HFFc6 (cell line): ENCODE measurements around the gene ZGRF1. TPM values are rescaled to one million over a fixed set of nuclear protein-coding genes. Genes with fewer than 3 reads are reported as not detected.
A peak's percentile ranks its signal among the peaks of the same experiment; 100 is the strongest.

Experiments used
- DNase-seq: peaks from one replicate; pipeline ENCODE4 v3.0.0-alpha.2; 2018
- H3K27ac Mint-ChIP-seq: 2 replicates; pipeline ENCODE4 v1.8.0; 2020; ENCODE audit warnings: mild to moderate bottlenecking, mixed read lengths
- H3K27me3 Mint-ChIP-seq: 2 replicates; pipeline ENCODE4 v1.8.0; 2021; ENCODE audit warnings: mild to moderate bottlenecking, moderate library complexity, mixed read lengths; ENCODE audit not compliant: insufficient read depth
- H3K36me3 Mint-ChIP-seq: 2 replicates; pipeline ENCODE4 v1.8.0; 2021; ENCODE audit warnings: low read depth, mixed read lengths
- H3K4me1 Mint-ChIP-seq: 2 replicates; pipeline ENCODE4 v1.8.0; 2020; ENCODE audit warnings: low read depth, mixed read lengths
- H3K4me3 Mint-ChIP-seq: 2 replicates; pipeline ENCODE4 v1.8.0; 2020; ENCODE audit warnings: mild to moderate bottlenecking, moderate library complexity, mixed read lengths
- H3K9me3 Mint-ChIP-seq: 2 replicates; pipeline ENCODE4 v1.8.0; 2020; ENCODE audit warnings: mild to moderate bottlenecking, mixed read lengths
- CTCF ChIP-seq: fragments of 200-600 bp; sonication (generic); IDR thresholded peaks from 2 replicates; pipeline ENCODE4 v1.5.0; 2021; ENCODE audit warnings: antibody characterized with exemption, mild to moderate bottlenecking
- total RNA-seq, 6 experiments: library from RNA; stranded (reverse); fragmentation: NEBNext Ultra II Directional; extraction: Animal tissue kit (Norgen Biotek cat#: 25700); gene quantifications; 2 replicates in 1 of 6; 3 replicates in 5 of 6; pipeline ENCODE4 v1.2.3, GENCODE V29; 2021

The ZGRF1 gene
- total RNA-seq, 6 experiments from 2014 or later: 3.7 to 7.3 (median 6.6) TPM

GRCh38 chr4:112513971-112514646 lies 122.6 kb downstream of the ZGRF1 start:
- Mint-ChIP-seq H3K4me3 (peak overlapping the region; percentile 48; the same call in 1 of the 2 replicates), H3K27me3 (peaks cover 72% of the 10 kb centered on the region), H3K27ac (no peak overlapping the region), H3K36me3 (0 out of 2 replicates have a peak, but pooled peaks cover 9% of the 10 kb centered on the region), H3K4me1 (peaks cover 47% of the 10 kb centered on the region), H3K9me3 (no peaks in the 10 kb centered on the region)
- no peak for TF ChIP-seq CTCF
- DNase-seq: no peak

- DNase-seq: no peak
- Mint-ChIP-seq H3K9me3 (no peaks in the 10 kb centered on the region), H3K4me1 (peaks cover 45% of the 10 kb centered on the region), H3K27ac (no peak overlapping the region), H3K27me3 (peaks cover 69% of the 10 kb centered on the region), H3K4me3 (no peak overlapping the region), H3K36me3 (0 out of 2 replicates have a peak, but pooled peaks cover 9% of the 10 kb centered on the region)
- no peak for TF ChIP-seq CTCF
These were observed 124.9 kb downstream of the ZGRF1 start for GRCh38 chr4:112511803-112512118.

- no peak for DNase-seq
- Mint-ChIP-seq H3K27me3 (peaks cover 66% of the 10 kb centered on the region), H3K4me1 (peaks cover 40% of the 10 kb centered on the region), H3K27ac (no peak overlapping the region), H3K4me3 (no peak overlapping the region), H3K36me3 (0 out of 2 replicates have a peak, but pooled peaks cover 9% of the 10 kb centered on the region), H3K9me3 (no peaks in the 10 kb centered on the region)
- no peak for TF ChIP-seq CTCF
These were observed 125.5 kb downstream of the ZGRF1 start for GRCh38 chr4:112511093-112511802.

DNA sequence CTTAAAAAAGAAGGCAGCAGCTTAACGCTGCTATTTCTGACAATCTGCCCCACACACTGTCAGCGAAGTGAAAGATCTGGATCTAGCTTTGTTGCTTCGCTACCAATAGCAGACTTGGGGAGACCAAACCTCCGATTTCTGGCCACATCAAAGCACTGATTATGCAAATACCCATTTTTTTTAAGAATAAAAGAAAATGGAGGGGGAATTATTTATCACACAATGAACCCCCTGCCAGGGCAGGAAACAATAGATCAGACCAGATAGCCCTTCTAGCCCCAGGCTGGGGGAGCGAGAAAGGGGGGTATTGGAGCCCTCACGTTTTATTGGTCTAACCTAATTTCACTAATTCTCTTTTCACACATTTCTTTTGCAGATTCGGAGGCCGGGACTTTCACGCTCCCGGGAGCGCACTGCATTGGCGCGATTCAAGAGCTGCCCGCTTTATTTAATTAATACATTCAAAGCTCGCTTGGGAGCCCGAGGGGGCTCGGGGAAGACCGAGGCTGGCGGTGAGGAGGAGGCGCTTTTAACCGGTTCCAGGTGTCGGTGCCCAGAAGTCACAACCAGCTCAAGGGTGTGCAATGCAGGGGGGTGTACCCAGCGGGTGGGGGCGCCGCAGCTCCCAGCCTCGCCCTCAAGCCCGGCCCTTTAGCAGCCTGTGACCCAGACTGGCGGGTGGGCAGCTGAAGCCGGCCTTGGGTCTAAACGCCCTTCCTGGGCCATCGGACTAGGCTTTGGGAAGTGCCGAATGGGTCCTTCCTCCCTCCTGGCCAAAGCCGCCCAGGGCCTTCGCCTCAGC lies 126.2 kb downstream of the ZGRF1 start:
- no peak for DNase-seq
- TF ChIP-seq CTCF: no peak
- H3K36me3 Mint-ChIP-seq: 0 out of 2 replicates have a peak, but pooled peaks cover 9% of the 10 kb centered on the region
- no peaks in the 10 kb centered on the region for H3K9me3 Mint-ChIP-seq
- H3K4me1 Mint-ChIP-seq: peaks cover 33% of the 10 kb centered on the region
- H3K27me3 Mint-ChIP-seq: peaks cover 63% of the 10 kb centered on the region
- no peak overlapping the region for H3K27ac Mint-ChIP-seq
- peak overlapping the region; percentile 61 for H3K4me3 Mint-ChIP-seq

GRCh38 chr4:112509243-112510141 lies 127.2 kb downstream of the ZGRF1 start:
- Mint-ChIP-seq H3K9me3 (no peaks in the 10 kb centered on the region), H3K4me3 (peak overlapping the region; percentile 80), H3K36me3 (0 out of 2 replicates have a peak, but pooled peaks cover 9% of the 10 kb centered on the region), H3K4me1 (peaks cover 26% of the 10 kb centered on the region), H3K27me3 (peaks cover 59% of the 10 kb centered on the region), H3K27ac (no peak overlapping the region)
- no peak for TF ChIP-seq CTCF
- DNase-seq: peak; percentile 21
